Rectal smooth muscle tissue (tissue), 1 donor: ENCODE measurements around the gene NAPB.

Source experiments
- H3K27ac ChIP-seq: one replicate; pipeline ENCODE4 v1.7.0; 2013; ENCODE audit warnings: low read depth, low read length, inconsistent platforms
- H3K27me3 ChIP-seq: one replicate; pipeline ENCODE4 v1.7.0; 2013; ENCODE audit warnings: low read length; ENCODE audit not compliant: control insufficient read depth, insufficient read depth
- H3K36me3 ChIP-seq: one replicate; pipeline ENCODE4 v1.7.0; 2013; ENCODE audit warnings: low read length; ENCODE audit not compliant: control insufficient read depth, insufficient read depth
- H3K4me1 ChIP-seq: one replicate; pipeline ENCODE4 v1.7.0; 2013; ENCODE audit warnings: low read length; ENCODE audit not compliant: control insufficient read depth, insufficient read depth
- H3K4me3 ChIP-seq: one replicate; pipeline ENCODE4 v1.7.0; 2013; ENCODE audit warnings: low read length
- H3K9ac ChIP-seq: one replicate; pipeline ENCODE4 v1.7.0; 2013; ENCODE audit warnings: low read length

Gene NAPB

GRCh38 chr20:23369072-23369823, 52.0 kb downstream of the NAPB start:
- no peaks in the 10 kb centered on the region for H3K27me3 ChIP-seq
- H3K27ac ChIP-seq = no peak overlapping the region
- H3K4me3 ChIP-seq = no peak overlapping the region
- peaks cover 3% of the 10 kb centered on the region for H3K4me1 ChIP-seq
- H3K36me3 ChIP-seq = peaks cover 30% of the 10 kb centered on the region
- H3K9ac ChIP-seq = no peak overlapping the region

GRCh38 chr20:23368316-23369071, 52.8 kb downstream of the NAPB start:
- H3K36me3 ChIP-seq = peaks cover 28% of the 10 kb centered on the region
- H3K27me3 ChIP-seq = no peaks in the 10 kb centered on the region
- H3K9ac ChIP-seq = no peak overlapping the region
- H3K27ac ChIP-seq = no peak overlapping the region
- H3K4me1 ChIP-seq = peaks cover 3% of the 10 kb centered on the region
- H3K4me3 ChIP-seq = no peak overlapping the region

- Histone ChIP-seq H3K27me3 (no peaks in the 10 kb centered on the region), H3K4me1 (peaks cover 10% of the 10 kb centered on the region), H3K36me3 (peaks cover 24% of the 10 kb centered on the region), H3K4me3 (no peak overlapping the region), H3K27ac (no peak overlapping the region), H3K9ac (no peak overlapping the region)
Measured at GRCh38 chr20:23367770-23368169, 53.5 kb downstream of the NAPB start.

GRCh38 chr20:23366384-23366783, 54.9 kb downstream of the NAPB start:
- Histone ChIP-seq H3K27me3 (no peaks in the 10 kb centered on the region), H3K4me1 (peaks cover 12% of the 10 kb centered on the region), H3K4me3 (no peak overlapping the region), H3K27ac (no peak overlapping the region), H3K36me3 (peaks cover 24% of the 10 kb centered on the region), H3K9ac (no peak overlapping the region)

- H3K9ac ChIP-seq = no peak overlapping the region
Measured at GRCh38 chr20:23365390-23366165, 55.7 kb downstream of the NAPB start.

GRCh38 chr20:23363257-23363649, 58.0 kb downstream of the NAPB start:
- Histone ChIP-seq H3K4me1 (peaks cover 20% of the 10 kb centered on the region), H3K4me3 (peak overlapping the region; percentile 76), H3K9ac (no peak overlapping the region), H3K27ac (no peak overlapping the region), H3K27me3 (no peaks in the 10 kb centered on the region), H3K36me3 (peaks cover 10% of the 10 kb centered on the region)

More at GRCh38 chr20:23365390-23366165, 55.7 kb downstream of the NAPB start:
- no peak overlapping the region for H3K4me3 ChIP-seq
- H3K27ac ChIP-seq = no peak overlapping the region
- peaks cover 19% of the 10 kb centered on the region for H3K4me1 ChIP-seq
- no peaks in the 10 kb centered on the region for H3K27me3 ChIP-seq
- H3K36me3 ChIP-seq = peaks cover 20% of the 10 kb centered on the region

GRCh38 chr20:23362392-23363256, 58.7 kb downstream of the NAPB start:
- Histone ChIP-seq H3K9ac (peak overlapping the region; percentile 90), H3K4me3 (peak overlapping the region; percentile 76), H3K27me3 (no peaks in the 10 kb centered on the region), H3K36me3 (peaks cover 10% of the 10 kb centered on the region), H3K27ac (peak overlapping the region; percentile 89), H3K4me1 (peaks cover 20% of the 10 kb centered on the region)

GRCh38 chr20:23361476-23362391, 59.6 kb downstream of the NAPB start, which contains the start of gene GZF1:
Gene GZF1, plus strand, starts transcription at chr20:23362182. Its CDS starts 2,202 bp downstream, at chr20:23364384.
- peak within 1 kb of the TSS; percentile 88 for H3K4me3 ChIP-seq
- no peaks in the 10 kb centered on the region for H3K27me3 ChIP-seq
- H3K27ac ChIP-seq = peak within 1 kb of the TSS; percentile 98
- peaks cover 22% of the 10 kb centered on the region for H3K4me1 ChIP-seq
- H3K9ac ChIP-seq = peak within 1 kb of the TSS; percentile 97
- H3K36me3 ChIP-seq = peaks cover 10% of the 10 kb centered on the region

GRCh38 chr20:23361119-23361475, 60.2 kb downstream of the NAPB start:
- H3K4me3 ChIP-seq = peak overlapping the region; percentile 88
- H3K36me3 ChIP-seq = peaks cover 10% of the 10 kb centered on the region
- H3K27ac ChIP-seq = peak overlapping the region; percentile 98
- peak overlapping the region; percentile 97 for H3K9ac ChIP-seq
- H3K4me1 ChIP-seq = peaks cover 20% of the 10 kb centered on the region
- no peaks in the 10 kb centered on the region for H3K27me3 ChIP-seq

GRCh38 chr20:23360531-23360930, 60.8 kb downstream of the NAPB start:
- Histone ChIP-seq H3K9ac (no peak overlapping the region), H3K36me3 (peaks cover 5% of the 10 kb centered on the region), H3K27ac (peak overlapping the region; percentile 98), H3K4me1 (peaks cover 20% of the 10 kb centered on the region), H3K4me3 (no peak overlapping the region), H3K27me3 (no peaks in the 10 kb centered on the region)
